Activated CD4-positive, alpha-beta T cell treated with anti-CD3 and anti-CD28 coated beads, Interleukin-2, amount 50 U/mL, for 48 hours (primary cell): Measurements from ENCODE around the gene UBE2L3.
"Not testable (repeated sequence)": the region's sequence is repeated elsewhere in the genome, so short reads cannot be mapped to it uniquely, and the experiment has no call there.

Experiments
- DNase-seq, 2 experiments: peaks; one replicate each; pipeline ENCODE4 v3.0.0-alpha.2; 2020

Gene UBE2L3

GRCh38 chr22:21567456-21568346 is at the start of gene UBE2L3:
TSS of gene UBE2L3 (plus strand) at chr22:21567714. CDS start at chr22:21567745, 31 bp downstream.
- peak; percentile 83 to 88 for DNase-seq

GRCh38 chr22:21526705-21527500 is 40.6 kb upstream of the UBE2L3 start:
- DNase-seq: not testable (repeated sequence)

GRCh38 chr22:21531525-21531924 is 36.0 kb upstream of the UBE2L3 start:
- DNase-seq: not testable (repeated sequence)

DNA sequence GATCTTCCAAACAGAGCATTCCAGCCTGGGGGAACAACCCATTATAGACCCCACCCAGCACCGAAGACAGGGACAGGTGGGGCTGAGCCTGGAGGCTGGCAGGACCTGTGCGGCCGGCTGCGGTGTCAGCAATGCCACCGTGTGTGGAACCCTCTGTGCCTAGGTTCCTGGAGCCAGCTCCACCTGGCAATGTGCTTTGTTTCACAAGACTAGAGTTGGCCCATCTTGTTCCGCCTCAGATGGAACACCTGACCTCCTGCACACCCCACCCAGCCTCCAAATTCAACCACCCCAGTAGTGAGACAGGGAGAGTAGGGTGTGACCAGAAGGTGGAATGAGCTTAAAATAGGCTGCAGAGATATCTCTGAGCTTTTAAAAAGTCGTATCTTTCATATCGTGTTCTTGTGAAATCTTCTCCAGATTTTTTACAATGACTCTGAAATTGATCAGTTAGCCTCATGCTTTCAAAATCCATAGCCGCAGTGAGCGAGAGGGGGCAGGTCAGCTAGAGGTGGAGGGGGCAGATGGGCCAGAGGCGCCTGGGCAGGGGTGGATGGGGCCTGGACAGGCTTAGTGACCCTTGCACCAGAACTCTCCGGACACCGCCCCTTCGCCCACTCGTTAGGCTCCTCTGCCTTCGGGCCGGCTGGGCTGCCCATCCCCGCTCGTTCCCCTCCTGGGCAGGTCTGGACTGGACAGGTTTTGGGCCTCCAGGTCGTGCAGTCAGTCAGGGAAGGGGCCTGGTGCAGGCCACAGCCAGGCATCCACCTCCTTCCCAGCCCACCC is 34.5 kb upstream of the UBE2L3 start:
- not testable (repeated sequence) for DNase-seq

DNA sequence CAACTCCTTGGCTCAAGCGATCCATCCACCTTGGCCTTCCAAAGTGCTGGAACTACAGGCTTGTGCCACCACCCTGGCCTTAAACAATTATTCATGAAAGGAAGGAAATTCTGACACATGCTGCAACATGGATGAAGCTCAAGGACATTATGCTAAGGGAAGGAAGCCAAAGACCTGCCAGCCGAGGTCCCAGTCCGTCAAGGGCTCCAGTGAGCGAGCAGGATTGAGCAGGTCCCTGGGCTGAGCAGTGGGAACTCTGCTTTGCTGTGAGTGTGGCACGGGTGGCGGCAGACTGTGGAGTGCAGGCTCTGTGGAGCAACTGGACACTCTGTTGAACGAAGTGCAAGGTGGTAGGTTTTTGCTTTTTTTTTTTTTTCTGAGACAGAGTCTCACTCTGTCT is 27.7 kb upstream of the UBE2L3 start:
- DNase-seq: not testable (repeated sequence)

DNA sequence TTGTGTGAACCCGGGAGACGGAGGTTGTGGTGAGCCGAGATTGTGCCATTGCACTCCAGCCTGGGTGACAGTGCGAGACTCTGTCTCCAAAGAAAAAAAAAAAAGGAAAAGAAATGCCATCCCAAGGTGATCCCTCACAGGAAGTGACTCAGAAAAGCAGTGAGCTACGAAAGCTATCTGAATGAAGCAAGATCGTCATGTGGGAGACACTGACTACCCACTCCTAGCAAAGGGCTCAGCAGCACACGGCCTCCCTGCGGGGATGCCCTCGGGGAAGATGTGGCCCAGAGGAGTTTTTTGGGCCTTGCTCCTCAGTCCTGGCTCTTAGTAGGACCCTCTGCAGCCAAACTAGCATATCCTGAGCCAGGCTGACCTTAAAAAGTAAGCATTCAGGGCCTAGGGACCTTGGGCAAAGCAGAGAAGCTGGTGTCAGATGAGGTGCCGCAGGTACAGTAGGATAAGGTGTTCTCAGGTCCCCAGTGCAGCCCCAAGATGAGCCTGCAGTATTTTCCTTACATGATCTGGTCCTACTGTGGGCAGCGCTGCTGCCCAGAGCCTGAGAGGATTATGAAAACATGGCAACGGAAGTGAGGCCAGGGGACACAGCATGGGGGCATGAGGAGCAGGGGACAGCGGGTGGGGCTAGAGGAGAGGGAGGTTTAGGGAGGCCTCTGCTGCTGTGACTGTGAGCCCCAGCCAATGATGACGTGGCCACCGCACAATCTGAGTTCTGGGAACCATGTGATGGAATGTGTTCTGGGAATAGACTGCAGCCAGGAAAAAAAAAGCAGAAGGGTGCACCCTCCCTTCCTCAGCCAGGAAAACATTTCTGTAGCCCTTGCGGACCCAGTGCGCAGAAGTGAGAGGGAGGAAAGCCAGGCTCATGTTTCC is 22.8 kb upstream of the UBE2L3 start:
- not testable (repeated sequence) for DNase-seq

DNA sequence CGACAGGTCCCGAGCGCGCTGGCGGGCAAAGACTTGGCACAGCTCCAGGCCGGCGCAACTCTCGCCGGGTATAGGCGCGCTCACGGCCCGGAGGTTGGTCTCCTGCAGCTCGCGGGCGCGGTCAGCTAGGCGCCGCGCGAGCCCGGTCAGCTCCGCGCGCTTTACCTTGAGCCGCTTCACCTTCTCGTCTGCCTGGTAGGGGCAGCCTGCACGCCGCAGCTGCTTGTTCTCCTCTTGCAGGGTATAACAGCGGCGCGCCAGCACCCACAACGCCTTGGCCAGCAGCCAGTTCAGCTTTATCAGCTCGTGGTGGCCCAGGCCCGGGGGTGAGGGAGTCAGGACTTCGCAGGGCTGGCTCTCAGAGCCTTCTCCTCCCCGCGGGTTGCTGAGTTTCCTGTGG is 18.0 kb upstream of the UBE2L3 start:
- not testable (repeated sequence) for DNase-seq

DNA sequence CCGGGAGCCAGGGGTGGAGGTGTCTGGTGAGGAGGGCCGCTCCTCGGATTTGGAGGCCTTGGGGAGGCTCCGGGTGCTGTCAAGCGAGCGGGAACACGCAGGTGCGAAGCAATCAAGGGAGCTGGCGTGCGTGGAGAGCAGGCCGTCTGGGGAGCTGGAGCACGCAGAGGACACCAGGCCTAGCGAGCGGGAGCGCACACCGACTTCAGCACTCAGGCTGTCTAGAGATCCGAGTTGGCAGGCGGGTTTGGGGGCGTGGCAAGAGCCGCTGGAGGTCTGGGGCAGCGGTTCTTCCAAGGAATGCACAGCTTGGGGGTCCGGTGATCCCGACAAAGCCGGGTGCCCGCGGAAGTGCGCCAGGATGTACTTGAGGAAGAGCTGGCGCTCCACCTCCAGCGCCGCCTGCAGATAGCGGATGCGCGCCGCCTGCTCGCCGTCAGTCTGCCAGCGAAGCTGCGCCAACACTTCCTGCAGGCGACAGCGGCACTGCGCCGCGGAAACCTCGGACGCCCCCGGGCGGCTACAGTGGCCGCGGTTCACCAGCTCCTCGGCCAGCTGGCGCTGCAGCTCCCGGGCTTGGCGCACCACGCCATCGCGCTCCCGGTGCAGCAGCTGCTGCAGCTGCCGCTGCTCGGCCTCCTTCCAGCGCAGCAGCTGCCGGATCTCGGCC is 17.4 kb upstream of the UBE2L3 start:
- not testable (repeated sequence) for DNase-seq

DNA sequence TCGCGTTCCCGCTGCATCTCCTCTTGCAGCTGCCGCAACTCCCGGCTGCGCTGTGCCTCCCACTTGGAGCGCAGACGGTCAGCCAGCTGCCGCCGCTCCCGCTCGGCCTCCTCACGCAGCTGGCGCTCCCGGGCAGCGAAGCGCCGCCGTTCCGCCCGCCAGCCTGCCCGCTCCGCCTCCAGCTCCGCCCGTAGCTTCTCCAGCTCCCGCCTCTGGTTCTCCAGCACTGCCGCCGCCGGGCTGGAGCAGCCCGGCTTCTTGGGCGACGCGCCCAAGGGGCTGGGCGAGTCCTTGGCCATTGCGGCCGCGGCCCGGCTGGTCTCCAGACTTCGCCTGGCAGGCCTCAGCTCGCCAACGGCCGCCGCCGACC is 16.9 kb upstream of the UBE2L3 start:
- DNase-seq: not testable (repeated sequence)

DNA sequence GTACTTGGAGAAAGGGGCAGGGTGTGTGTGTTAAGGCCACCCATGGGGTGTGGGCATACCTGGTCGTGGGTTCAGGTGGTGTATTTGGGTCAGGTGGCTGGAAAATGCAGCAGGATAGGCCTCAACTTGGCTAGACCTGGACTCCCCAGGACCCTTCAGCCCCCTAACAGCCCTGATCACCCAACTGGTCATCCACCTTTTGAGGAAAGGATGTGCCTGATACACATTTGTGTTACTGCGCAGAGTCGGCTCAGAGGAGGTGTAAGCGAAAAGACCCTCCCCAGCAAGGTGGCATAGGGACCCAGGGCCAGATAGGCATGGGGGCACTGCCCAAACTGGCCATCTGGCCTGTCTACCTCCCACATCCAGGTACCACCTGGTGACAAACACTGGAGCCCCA is 16.2 kb upstream of the UBE2L3 start, which contains the start of gene RIMBP3C:
TSS of gene RIMBP3C (minus strand) at position 101 of the 400 bp plus-strand sequence. CDS start 485 bp downstream, outside the sequence.
- not testable (repeated sequence) for DNase-seq

GRCh38 chr22:21559345-21560125 is 8.0 kb upstream of the UBE2L3 start:
- not testable (repeated sequence) for DNase-seq

GRCh38 chr22:21560657-21561056 is 6.9 kb upstream of the UBE2L3 start:
- DNase-seq: not testable (repeated sequence)

GRCh38 chr22:21563912-21564311 is 3.6 kb upstream of the UBE2L3 start:
- DNase-seq: no peak

- no peak for DNase-seq
Measured at GRCh38 chr22:21564411-21564810, 3.1 kb upstream of the UBE2L3 start.

DNA sequence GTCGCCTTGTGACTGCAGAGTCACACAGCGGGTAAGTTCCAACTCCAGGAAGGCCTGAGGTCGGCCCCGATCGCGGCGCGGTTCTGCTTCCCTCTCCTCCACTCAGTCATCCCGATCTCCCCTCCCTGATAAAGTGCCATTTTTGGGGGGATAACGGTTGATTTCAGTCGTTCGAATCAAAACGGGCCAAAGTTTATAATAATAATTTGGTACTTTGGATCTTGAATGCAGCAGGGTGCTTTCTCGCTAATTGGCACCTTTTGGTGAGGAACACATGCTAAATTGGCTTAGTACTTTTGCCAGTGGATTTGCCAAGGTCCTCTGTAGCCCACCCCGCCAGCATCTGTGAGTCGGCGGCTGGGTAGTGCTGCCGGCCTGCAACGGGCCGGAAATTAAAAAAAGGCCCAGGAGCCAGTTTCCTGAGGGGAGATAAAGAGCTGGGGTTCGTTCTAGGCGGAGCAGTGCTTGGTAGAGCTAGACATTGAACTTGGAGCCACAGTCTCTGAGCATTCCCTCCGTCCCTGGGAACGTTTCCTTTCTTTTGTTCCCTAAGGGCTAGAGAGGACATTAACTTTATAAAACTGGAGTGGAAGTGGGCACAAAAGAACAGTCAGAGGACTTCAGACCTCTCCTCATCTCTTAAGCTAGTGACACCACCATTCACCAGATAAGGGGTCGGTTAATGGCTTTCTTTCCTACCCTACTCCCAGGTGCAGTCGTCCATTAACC is 997 bp downstream of the UBE2L3 start:
- peak; percentile 26 to 34 for DNase-seq

DNA sequence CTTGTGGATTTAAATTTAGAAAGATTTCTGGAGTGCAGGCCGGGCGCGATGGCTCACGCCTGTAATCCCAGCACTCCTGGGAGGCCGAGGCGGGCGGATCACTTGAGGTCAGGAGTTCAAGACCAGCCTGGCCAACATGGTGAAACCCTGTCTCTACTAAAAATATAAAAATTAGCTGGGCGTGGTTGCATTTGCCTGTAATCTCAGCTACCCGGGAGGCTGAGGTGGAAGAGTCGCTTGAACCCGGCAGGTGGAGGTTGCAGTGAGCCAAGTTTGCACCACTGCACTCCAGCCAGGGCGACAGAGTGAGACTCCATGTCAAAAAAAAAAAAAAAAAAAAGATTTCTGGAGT is 1.5 kb downstream of the UBE2L3 start:
- not testable (repeated sequence) for DNase-seq

DNA sequence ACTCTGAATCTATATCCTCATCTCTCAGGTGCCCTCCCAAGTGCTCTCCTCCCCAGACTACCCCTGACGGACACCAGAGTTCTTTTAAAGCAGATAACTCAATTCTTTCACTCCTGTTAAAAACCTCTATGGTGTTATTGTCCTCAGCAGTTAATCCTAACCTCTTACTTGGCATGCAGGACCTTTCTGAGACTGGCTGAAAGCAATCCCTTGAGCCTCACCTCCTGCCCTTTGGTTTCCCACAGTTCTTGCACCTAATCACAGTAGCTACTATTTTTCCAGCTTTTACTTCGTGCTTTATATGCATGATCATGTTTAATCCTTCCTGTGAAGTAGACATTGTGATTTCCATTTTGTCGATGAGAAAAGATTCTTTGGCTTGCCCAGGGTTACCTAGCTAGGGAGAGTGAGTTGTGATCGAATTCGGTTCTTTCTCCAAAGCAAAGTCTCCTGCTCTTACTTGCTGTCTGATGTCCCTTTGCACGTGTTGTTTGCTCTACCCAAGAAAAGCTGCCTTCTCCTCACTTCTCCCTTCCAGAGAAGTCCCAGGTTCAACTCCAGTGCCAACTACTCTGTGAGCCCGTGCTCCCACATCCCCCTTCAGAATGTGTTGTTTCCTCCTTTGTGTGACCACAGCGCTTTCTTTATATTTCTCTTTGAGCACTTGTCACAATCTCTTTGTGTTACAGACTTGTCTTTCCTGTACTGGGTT is 2.1 kb downstream of the UBE2L3 start:
- DNase-seq: no peak

DNA sequence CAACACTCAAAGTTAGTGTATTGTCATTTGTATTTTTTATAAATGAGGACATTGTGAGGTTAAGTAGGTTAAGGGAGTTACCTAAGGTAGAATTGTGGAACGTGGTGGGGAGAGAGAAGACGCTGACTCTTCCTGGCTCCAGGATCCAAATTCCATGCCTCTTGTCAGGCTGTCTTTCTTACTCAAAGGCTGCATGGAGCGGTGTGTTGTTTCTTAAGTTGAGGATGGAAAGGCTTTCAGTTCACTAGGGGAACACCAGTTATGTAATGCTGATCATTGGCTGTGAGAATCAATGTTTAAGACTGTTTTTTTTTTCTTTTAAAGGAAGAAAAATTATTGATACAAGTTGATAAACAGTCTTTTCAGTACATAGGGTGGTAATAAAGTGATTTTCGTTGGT is 2.9 kb downstream of the UBE2L3 start:
- no peak for DNase-seq

DNA sequence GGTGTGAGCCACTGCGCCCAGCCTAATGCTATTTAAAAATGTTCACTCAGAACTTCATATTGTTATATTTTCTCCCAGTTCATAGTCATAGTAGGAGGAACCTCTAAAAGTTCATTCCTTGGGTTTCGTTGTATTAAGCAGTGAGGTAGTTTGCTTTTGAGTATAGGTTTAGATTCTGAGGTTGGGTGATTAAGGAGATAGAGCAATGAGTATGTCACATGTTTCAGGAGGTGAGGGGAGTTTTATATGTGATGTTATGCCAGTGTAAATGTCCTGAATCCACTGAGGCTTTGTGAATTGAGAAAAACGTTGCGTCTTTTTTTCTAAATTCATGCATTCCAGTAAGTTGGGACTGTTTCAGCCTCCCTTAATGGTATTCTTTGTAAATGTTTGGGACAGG is 4.2 kb downstream of the UBE2L3 start:
- DNase-seq: no peak
